Liver (tissue), 9 donors: ENCODE results near the gene ZNF335. TPM values are rescaled to one million over a fixed set of nuclear protein-coding genes. Genes with fewer than 3 reads are reported as not detected.

Source experiments
- DNase-seq: peaks from one replicate; pipeline ENCODE4 v3.0.0-alpha.2; 2017; ENCODE audit warnings: low spot score
- H3K27ac ChIP-seq, 2 donors: one replicate each; pipeline ENCODE4 v1.7.0; 2013; ENCODE audit warnings: inconsistent platforms in 2 of 2, low read length in 2 of 2, control low read depth in 1 of 2, low read depth in 1 of 2, mild to moderate bottlenecking in 1 of 2
- H3K27me3 ChIP-seq, 4 donors: one replicate each; pipeline versions ENCODE4 v1.6.1 to v1.7.0; 2013; ENCODE audit warnings: low read length in 3 of 4, inconsistent platforms in 1 of 4, mild to moderate bottlenecking in 1 of 4, moderate library complexity in 1 of 4; ENCODE audit not compliant: control insufficient read depth in 4 of 4, insufficient read depth in 4 of 4
- H3K36me3 ChIP-seq, 4 donors: one replicate each; pipeline versions ENCODE4 v1.6.1 to v1.7.0; 2013; ENCODE audit warnings: low read length in 3 of 4, mild to moderate bottlenecking in 3 of 4, low read depth in 1 of 4, moderate library complexity in 1 of 4; ENCODE audit not compliant: control insufficient read depth in 4 of 4, insufficient read depth in 3 of 4
- H3K4me1 ChIP-seq, 4 donors: one replicate each; pipeline versions ENCODE4 v1.6.1 to v1.7.0; 2013; ENCODE audit warnings: low read length in 3 of 4, mild to moderate bottlenecking in 3 of 4, moderate library complexity in 1 of 4; ENCODE audit not compliant: control insufficient read depth in 4 of 4, insufficient read depth in 4 of 4
- H3K4me3 ChIP-seq, 3 donors: one replicate each; pipeline versions ENCODE4 v1.6.1 to v1.7.0; 2013; ENCODE audit warnings: low read length in 3 of 3, control low read depth in 1 of 3, low read depth in 1 of 3, mild to moderate bottlenecking in 1 of 3
- H3K9ac ChIP-seq, 2 donors: one replicate each; pipeline ENCODE4 v1.7.0; 2013; ENCODE audit warnings: low read length in 2 of 2, mild to moderate bottlenecking in 2 of 2, moderate library complexity in 2 of 2, control low read depth in 1 of 2, low read depth in 1 of 2
- H3K9me3 ChIP-seq, 4 donors: one replicate each; pipeline versions ENCODE4 v1.6.1 to v1.7.0; 2013; ENCODE audit warnings: low read length in 3 of 4; ENCODE audit not compliant: control insufficient read depth in 4 of 4
- ATF3 ChIP-seq: IDR thresholded peaks from 2 replicates; pipeline ENCODE4 v1.6.1; 2016; ENCODE audit warnings: antibody characterized with exemption
- CTCF ChIP-seq: fragments of 150-350 bp; IDR thresholded peaks from 2 replicates; pipeline ENCODE4 v1.5.1; 2017; ENCODE audit warnings: improper control_type of control experiment, low read depth, low read length; ENCODE audit not compliant: missing input control
- EGR1 ChIP-seq, 2 donors: IDR thresholded peaks; 2 replicates each; pipeline ENCODE4 v1.6.1; 2016 to 2018; ENCODE audit warnings: antibody characterized with exemption in 2 of 2, low read depth in 2 of 2
- FOXA1 ChIP-seq: IDR thresholded peaks from 2 replicates; pipeline ENCODE4 v1.6.1; 2016; ENCODE audit warnings: antibody characterized with exemption
- FOXA2 ChIP-seq: IDR thresholded peaks from 2 replicates; pipeline ENCODE4 v1.6.1; 2016; ENCODE audit warnings: antibody characterized with exemption
- GABPA ChIP-seq, 2 donors: IDR thresholded peaks in 1 of 2; conservative IDR thresholded peaks in 1 of 2; 2 replicates each; pipeline ENCODE4 v1.6.1; 2016; ENCODE audit warnings: antibody characterized with exemption in 2 of 2, mild to moderate bottlenecking in 1 of 2, moderate library complexity in 1 of 2
- HNF4A ChIP-seq, 2 donors: conservative IDR thresholded peaks; 2 replicates each; pipeline ENCODE4 v1.6.1; 2016; ENCODE audit warnings: antibody characterized with exemption in 2 of 2, mild to moderate bottlenecking in 2 of 2
- HNF4G ChIP-seq: IDR thresholded peaks from 2 replicates; pipeline ENCODE4 v1.6.1; 2016; ENCODE audit warnings: antibody characterized with exemption
- JUND ChIP-seq, 2 donors: IDR thresholded peaks; 2 replicates each; pipeline ENCODE4 v1.6.1; 2016; ENCODE audit warnings: antibody characterized with exemption in 2 of 2
- MAX ChIP-seq: IDR thresholded peaks from 2 replicates; pipeline ENCODE4 v1.6.1; 2016; ENCODE audit warnings: antibody characterized with exemption
- NR2F2 ChIP-seq: IDR thresholded peaks from 2 replicates; pipeline ENCODE4 v1.6.1; 2016; ENCODE audit warnings: antibody characterized with exemption
- RAD21 ChIP-seq, 2 donors: IDR thresholded peaks; 2 replicates each; pipeline ENCODE4 v1.6.1; 2016; ENCODE audit warnings: antibody characterized with exemption in 2 of 2, mild to moderate bottlenecking in 2 of 2
- REST ChIP-seq: IDR thresholded peaks from 2 replicates; pipeline ENCODE4 v1.6.1; 2016; ENCODE audit warnings: antibody characterized with exemption, mild to moderate bottlenecking
- RXRA ChIP-seq, 2 donors: IDR thresholded peaks; 2 replicates each; pipeline ENCODE4 v1.6.1; 2017 to 2018; ENCODE audit warnings: antibody characterized with exemption in 2 of 2, mild to moderate bottlenecking in 1 of 2
- SP1 ChIP-seq: IDR thresholded peaks from 2 replicates; pipeline ENCODE4 v1.6.1; 2018; ENCODE audit warnings: antibody characterized with exemption, mild to moderate bottlenecking
- TAF1 ChIP-seq: conservative IDR thresholded peaks from 2 replicates; pipeline ENCODE4 v1.6.1; 2016; ENCODE audit warnings: antibody characterized with exemption, mild to moderate bottlenecking
- YY1 ChIP-seq: IDR thresholded peaks from 2 replicates; pipeline ENCODE4 v1.6.1; 2016; ENCODE audit warnings: antibody characterized with exemption, mild to moderate bottlenecking
- ZBTB33 ChIP-seq: IDR thresholded peaks from 2 replicates; pipeline ENCODE4 v1.6.1; 2016; ENCODE audit warnings: antibody characterized with exemption
- WGBS: extraction: QIAGEN DNeasy Blood & Tissue Kit; methylation state at CpG from one replicate; pipeline ENCODE4 v1.1.7; 2013; 5-methylcytosine and 5-hydroxymethylcytosine counted together
- polyA plus RNA-seq, 2 donors: library from polyadenylated mRNA; stranded (reverse) in 1 of 2; unstranded in 1 of 2; fragments of 200-250 nt in 1 of 2; fragments of >200 nt in 1 of 2; fragmentation: Nextera tagmentation in 1 of 2; extraction: Ambion mirVana in 1 of 2; gene quantifications; one replicate each; pipeline versions ENCODE4 v1.2.1 to v1.2.3, GENCODE V29; 2013 to 2015
- total RNA-seq, 2 donors: library from RNA; depleted of rRNA; stranded (reverse); fragments of >200 nt; gene quantifications; one replicate each; pipeline ENCODE4 v1.2.3, GENCODE V29; 2014
- donor health status: healthy.
- donor health status: healthy.
- donor health status: healthy.
- donor health status: healthy.
- donor health status: healthy.

Gene ZNF335
- total and polyA plus RNA-seq, 4 donors, result 3.0 to 14.6 (median 6.6) TPM

GRCh38 chr20:45999557-46000261 lies 27.7 kb upstream of the ZNF335 start:
- 73% methylated on average over 4 of the region's 4 CpGs for WGBS
- no peak for TF ChIP-seq FOXA1
- TF ChIP-seq ZBTB33, result no peak
- no peak for TF ChIP-seq ATF3
- TF ChIP-seq CTCF, result no peak
- TF ChIP-seq EGR1 (IDR thresholded peaks at IDR 0.05; ENCODE audit: low read depth in 2 of 2), result no peak
- no peak for TF ChIP-seq YY1
- TF ChIP-seq RXRA (IDR thresholded peaks at IDR 0.05), result no peak
- TF ChIP-seq GABPA (IDR thresholded peaks at IDR 0.05 in 1 of 2, conservative IDR thresholded peaks at IDR 0.05 in 1 of 2), result no peak
- TF ChIP-seq SP1, result no peak
- no peak for TF ChIP-seq TAF1
- TF ChIP-seq JUND (IDR thresholded peaks at IDR 0.05), result no peak
- no peak for DNase-seq
- Histone ChIP-seq H3K27ac (no peak overlapping the region), H3K9ac (no peak overlapping the region), H3K4me3 (no peak overlapping the region), H3K4me1 (peaks cover 0 to under 1% (median 0%) of the 10 kb centered on the region in 4 donors), H3K36me3 (no peaks in the 10 kb centered on the region), H3K9me3 (no peaks in the 10 kb centered on the region), H3K27me3 (peaks cover 0 to 3% (median 1%) of the 10 kb centered on the region in 4 donors)

GRCh38 chr20:45998761-45999160 lies 26.8 kb upstream of the ZNF335 start:
- Histone ChIP-seq H3K27ac (no peak overlapping the region), H3K36me3 (no peaks in the 10 kb centered on the region), H3K4me3 (no peak overlapping the region), H3K27me3 (peaks cover 0 to 3% (median 1%) of the 10 kb centered on the region in 4 donors), H3K4me1 (no peaks in the 10 kb centered on the region), H3K9me3 (no peaks in the 10 kb centered on the region), H3K9ac (no peak overlapping the region)
- 63% methylated on average over 4 of the region's 4 CpGs for WGBS
- DNase-seq, result no peak
- TF ChIP-seq FOXA1, result no peak
- no peak for TF ChIP-seq EGR1 (IDR thresholded peaks at IDR 0.05; ENCODE audit: low read depth in 2 of 2)
- no peak for TF ChIP-seq MAX
- no peak for TF ChIP-seq FOXA2
- TF ChIP-seq RAD21 (IDR thresholded peaks at IDR 0.05), result no peak
- TF ChIP-seq ATF3, result no peak
- no peak for TF ChIP-seq GABPA (IDR thresholded peaks at IDR 0.05 in 1 of 2, conservative IDR thresholded peaks at IDR 0.05 in 1 of 2)
- no peak for TF ChIP-seq YY1
- TF ChIP-seq RXRA (IDR thresholded peaks at IDR 0.05), result no peak
- no peak for TF ChIP-seq HNF4G
- no peak for TF ChIP-seq TAF1
- TF ChIP-seq NR2F2, result no peak
- TF ChIP-seq JUND (IDR thresholded peaks at IDR 0.05), result no peak
- no peak for TF ChIP-seq CTCF
- no peak for TF ChIP-seq REST
- no peak for TF ChIP-seq HNF4A (conservative IDR thresholded peaks at IDR 0.05)
- TF ChIP-seq SP1, result no peak
